MCF 10A (cell line): ENCODE data around the gene COL6A2. TPM values are rescaled to one million over a fixed set of nuclear protein-coding genes. Genes with fewer than 3 reads are reported as not detected.
"Not testable (repeated sequence)": the region's sequence is repeated elsewhere in the genome, so short reads cannot be mapped to it uniquely, and the experiment has no call there.

Experiments
- BruUV-seq: library from RNA; stranded (reverse); fragments of 400-500 nt; replicated peaks from 2 replicates; lab custom pipeline; 2021; lab: Mats Ljungman, UMichigan
- CTCF ChIA-PET: fragments of 300-600 bp; sonication (Branson Sonifier 250); formaldehyde crosslinking; extraction: SDS; loops from one replicate; lab custom pipeline; 2021; ENCODE audit warnings: antibody characterized with exemption, inconsistent platforms; lab: Yijun Ruan, JAX
- POLR2A ChIA-PET: fragments of 300-600, 350-650 bp; sonication (Branson Sonifier 250); formaldehyde crosslinking; extraction: SDS; loops from one replicate; lab custom pipeline; 2020; ENCODE audit warnings: antibody characterized with exemption, inconsistent platforms; lab: Yijun Ruan, JAX
- DNase-seq: peaks from one replicate; pipeline ENCODE4 v3.0.0-alpha.2; 2018; ENCODE audit not compliant: unreplicated experiment
- H3K27ac Mint-ChIP-seq: one replicate; pipeline ENCODE4 v1.8.0; 2022; ENCODE audit warnings: mild to moderate bottlenecking, low read depth, mixed read lengths; ENCODE audit not compliant: unreplicated experiment
- H3K27me3 Mint-ChIP-seq: one replicate; pipeline ENCODE4 v1.8.0; 2022; ENCODE audit warnings: mixed read lengths; ENCODE audit not compliant: insufficient read depth, unreplicated experiment
- H3K36me3 Mint-ChIP-seq: one replicate; pipeline ENCODE4 v1.8.0; 2022; ENCODE audit warnings: mild to moderate bottlenecking, moderate library complexity, mixed read lengths; ENCODE audit not compliant: insufficient read depth, unreplicated experiment
- H3K4me1 Mint-ChIP-seq: one replicate; pipeline ENCODE4 v1.8.0; 2022; ENCODE audit warnings: mixed read lengths; ENCODE audit not compliant: insufficient read depth, unreplicated experiment
- H3K4me3 Mint-ChIP-seq: one replicate; pipeline ENCODE4 v1.8.0; 2022; ENCODE audit warnings: mild to moderate bottlenecking, moderate library complexity, mixed read lengths; ENCODE audit not compliant: unreplicated experiment
- H3K9me3 Mint-ChIP-seq: one replicate; pipeline ENCODE4 v1.8.0; 2022; ENCODE audit warnings: mixed read lengths; ENCODE audit not compliant: unreplicated experiment
- intact Hi-C: fragments of 100-400 bp; cut with micrococcal nuclease; formaldehyde crosslinking; loops from 2 replicates; pipeline ENCODE4 v1.14.1; 2022
- total RNA-seq: library from RNA; stranded (reverse); gene quantifications from 2 replicates; pipeline ENCODE4 v1.2.3, GENCODE V29; 2022
- TF ChIP-seq, protein P1 (sequence below): fragments of 200-600 bp; IDR thresholded peaks from one replicate; pipeline ENCODE4 v1.8.0; 2022; ENCODE audit warnings: antibody characterized with exemption, mild to moderate bottlenecking; ENCODE audit not compliant: unreplicated experiment

Gene COL6A2
- total RNA-seq, 1 experiment from 2014 or later, result 0.61 TPM

DNA sequence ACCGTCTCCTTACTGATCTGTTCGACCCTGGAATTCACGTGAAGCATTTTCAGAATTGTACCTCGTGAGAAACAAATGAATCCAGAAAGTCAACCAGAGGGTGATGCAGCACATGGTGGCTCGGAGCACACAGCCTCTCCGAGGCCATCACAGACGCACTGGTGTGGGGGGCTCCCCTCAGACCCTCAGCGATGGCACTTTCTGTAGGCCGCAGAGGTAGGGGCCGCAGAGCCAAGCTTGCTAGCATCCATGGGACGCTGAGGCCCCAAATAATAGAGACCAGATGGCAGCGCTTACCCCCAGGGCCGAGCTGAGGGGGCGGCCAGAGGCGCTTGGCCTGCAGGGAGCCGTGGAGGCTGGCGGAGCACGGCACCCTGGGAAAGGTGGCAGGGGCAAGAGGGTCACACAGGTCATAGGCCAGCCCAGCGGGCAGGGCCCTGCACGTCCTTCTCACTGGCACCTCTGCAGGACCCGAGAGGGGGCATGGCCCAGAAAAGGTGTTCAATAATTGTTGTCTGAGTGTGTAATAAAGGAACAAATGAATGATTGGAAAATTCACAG lies 28.1 kb upstream of the COL6A2 start:
- H3K9me3 Mint-ChIP-seq, result no peaks in the 10 kb centered on the region
- ChIA-PET POLR2A (no interaction called here), CTCF (no interaction called here)
- no TSS peak for BruUV-seq
- TF ChIP-seq, protein P1, sequence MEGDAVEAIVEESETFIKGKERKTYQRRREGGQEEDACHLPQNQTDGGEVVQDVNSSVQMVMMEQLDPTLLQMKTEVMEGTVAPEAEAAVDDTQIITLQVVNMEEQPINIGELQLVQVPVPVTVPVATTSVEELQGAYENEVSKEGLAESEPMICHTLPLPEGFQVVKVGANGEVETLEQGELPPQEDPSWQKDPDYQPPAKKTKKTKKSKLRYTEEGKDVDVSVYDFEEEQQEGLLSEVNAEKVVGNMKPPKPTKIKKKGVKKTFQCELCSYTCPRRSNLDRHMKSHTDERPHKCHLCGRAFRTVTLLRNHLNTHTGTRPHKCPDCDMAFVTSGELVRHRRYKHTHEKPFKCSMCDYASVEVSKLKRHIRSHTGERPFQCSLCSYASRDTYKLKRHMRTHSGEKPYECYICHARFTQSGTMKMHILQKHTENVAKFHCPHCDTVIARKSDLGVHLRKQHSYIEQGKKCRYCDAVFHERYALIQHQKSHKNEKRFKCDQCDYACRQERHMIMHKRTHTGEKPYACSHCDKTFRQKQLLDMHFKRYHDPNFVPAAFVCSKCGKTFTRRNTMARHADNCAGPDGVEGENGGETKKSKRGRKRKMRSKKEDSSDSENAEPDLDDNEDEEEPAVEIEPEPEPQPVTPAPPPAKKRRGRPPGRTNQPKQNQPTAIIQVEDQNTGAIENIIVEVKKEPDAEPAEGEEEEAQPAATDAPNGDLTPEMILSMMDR, result no peak
- H3K4me3 Mint-ChIP-seq, result no peak overlapping the region
- intact Hi-C loops, result no loop called here
- peaks cover 7% of the 10 kb centered on the region for H3K36me3 Mint-ChIP-seq
- H3K4me1 Mint-ChIP-seq, result no peaks in the 10 kb centered on the region
- DNase-seq, result no peak
- H3K27me3 Mint-ChIP-seq, result peaks cover 27% of the 10 kb centered on the region
- no peak overlapping the region for H3K27ac Mint-ChIP-seq

DNA sequence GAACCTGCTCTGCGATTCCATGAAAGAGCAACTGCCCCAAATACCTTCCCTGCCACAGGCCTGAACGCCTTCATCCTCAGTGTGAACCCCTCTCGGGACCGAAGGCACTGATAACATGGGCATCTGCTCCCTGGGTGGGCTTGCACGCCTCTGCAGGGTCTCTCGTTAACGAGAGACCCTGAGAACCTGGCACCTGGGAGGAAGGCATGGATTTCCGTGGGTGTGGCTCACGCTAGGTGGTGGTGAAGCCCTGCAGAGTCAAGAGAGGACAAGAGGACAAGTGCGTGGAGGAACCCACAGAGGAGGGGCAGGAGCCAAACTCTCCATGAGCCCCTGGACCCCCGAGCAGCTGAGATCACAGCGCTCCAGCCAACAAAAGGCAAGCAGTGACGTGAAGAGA lies 26.8 kb upstream of the COL6A2 start:
- Mint-ChIP-seq H3K27ac (no peak overlapping the region), H3K36me3 (peaks cover 7% of the 10 kb centered on the region), H3K9me3 (no peaks in the 10 kb centered on the region), H3K27me3 (peaks cover 33% of the 10 kb centered on the region), H3K4me3 (no peak overlapping the region), H3K4me1 (no peaks in the 10 kb centered on the region)
- intact Hi-C loops, result no loop called here
- POLR2A ChIA-PET, result no interaction called here
- CTCF ChIA-PET, result no interaction called here
- TF ChIP-seq, protein P1, result no peak
- DNase-seq, result no peak
- no TSS peak for BruUV-seq

DNA sequence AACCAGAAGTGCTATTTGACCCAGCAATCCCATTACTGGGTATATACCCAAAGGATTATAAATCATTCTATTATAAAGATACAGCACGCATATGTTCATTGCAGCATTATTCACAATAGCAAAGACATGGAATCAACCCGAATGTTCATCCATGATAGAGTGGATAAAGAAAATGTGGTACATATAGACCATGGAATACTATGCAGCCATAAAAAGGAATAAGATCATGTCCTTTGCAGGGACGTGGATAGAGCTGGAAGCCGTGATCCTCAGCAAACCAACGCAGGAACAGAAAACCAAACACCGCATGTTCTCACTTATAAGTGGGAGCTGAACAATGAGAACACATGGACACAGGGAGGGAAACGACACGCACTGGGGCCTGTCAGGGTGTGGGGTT lies 21.2 kb upstream of the COL6A2 start:
- H3K4me1 Mint-ChIP-seq, BruUV-seq, H3K36me3 Mint-ChIP-seq, H3K9me3 Mint-ChIP-seq, intact Hi-C loops, CTCF ChIA-PET, H3K4me3 Mint-ChIP-seq, H3K27ac Mint-ChIP-seq, DNase-seq: not testable (repeated sequence)
- POLR2A ChIA-PET, result interaction anchor here (0.6 kb wide), 2 partner anchors 28 to 424 kb away, joined by 3 to 4 read pairs; no protein-coding TSS in a partner anchor
- H3K27me3 Mint-ChIP-seq, result peaks cover 35% of the 10 kb centered on the region

GRCh38 chr21:46077674-46078101 lies 20.2 kb upstream of the COL6A2 start:
- peaks cover 25% of the 10 kb centered on the region for H3K27me3 Mint-ChIP-seq
- intact Hi-C loops, result no loop called here
- TF ChIP-seq, protein P1, result no peak
- ChIA-PET POLR2A (no interaction called here), CTCF (no interaction called here)
- no TSS peak for BruUV-seq
- H3K4me1 Mint-ChIP-seq, result no peaks in the 10 kb centered on the region
- H3K9me3 Mint-ChIP-seq, result no peaks in the 10 kb centered on the region
- H3K4me3 Mint-ChIP-seq, result no peak overlapping the region
- no peaks in the 10 kb centered on the region for H3K36me3 Mint-ChIP-seq
- H3K27ac Mint-ChIP-seq, result no peak overlapping the region
- DNase-seq, result no peak
